Transverse colon (tissue), 4 donors: ENCODE measurements around the gene PDE4B. TPM values are rescaled to one million over a fixed set of nuclear protein-coding genes. Genes with fewer than 3 reads are reported as not detected.

Source experiments
- DNase-seq: peaks from one replicate; pipeline ENCODE4 v3.0.0-alpha.2; 2019
- H3K27ac ChIP-seq, 4 donors: fragments of 200-600 bp; sonication (generic); 2 replicates each; pipeline ENCODE4 v1.5.1; 2016 to 2018; ENCODE audit warnings: inconsistent platforms in 4 of 4
- H3K27me3 ChIP-seq: fragments of 200-600 bp; sonication (generic); 2 replicates; pipeline ENCODE4 v1.5.1; 2017; ENCODE audit warnings: inconsistent platforms
- H3K36me3 ChIP-seq, 4 donors: fragments of 200-600 bp; sonication (generic); 2 replicates each; pipeline ENCODE4 v1.5.1; 2017 to 2019; ENCODE audit warnings: inconsistent platforms in 4 of 4
- H3K4me1 ChIP-seq, 4 donors: fragments of 200-600 bp; sonication (generic); 2 replicates each; pipeline ENCODE4 v1.5.1; 2017 to 2020; ENCODE audit warnings: inconsistent platforms in 4 of 4
- H3K4me3 ChIP-seq, 4 donors: fragments of 200-600 bp; sonication (generic); 1 replicate in 1 of 4; 2 replicates in 3 of 4; pipeline versions ENCODE4 v1.5.1 to v1.6.1; 2017 to 2019; ENCODE audit warnings: inconsistent platforms in 4 of 4
- H3K9me3 ChIP-seq, 2 donors: fragments of 200-600 bp; sonication (generic); 2 replicates each; pipeline ENCODE4 v1.5.1; 2017 to 2019; ENCODE audit warnings: inconsistent platforms in 2 of 2
- EP300 ChIP-seq: sonication (generic); formaldehyde crosslinking; IDR thresholded peaks from one replicate; pipeline ENCODE4 v1.6.1; 2017; ENCODE audit warnings: antibody characterized with exemption, low read depth
- POLR2A ChIP-seq: fragments of 450-650 bp; IDR thresholded peaks from one replicate; pipeline ENCODE4 v1.6.1; 2016; ENCODE audit warnings: antibody characterized with exemption, mild to moderate bottlenecking, moderate library complexity
- POLR2AphosphoS5 ChIP-seq, 3 donors: sonication (generic); formaldehyde crosslinking; IDR thresholded peaks; one replicate each; pipeline ENCODE4 v1.6.1; 2016; ENCODE audit warnings: antibody characterized with exemption in 3 of 3
- WGBS, 2 donors: methylation state at CpG; one replicate each; pipeline ENCODE4 v1.1.5; 2018; ENCODE audit warnings: low coverage in 1 of 2; 5-methylcytosine and 5-hydroxymethylcytosine counted together
- in situ Hi-C, 4 donors: fragments of 200-750 bp; cut with MboI; loops; one replicate each; pipeline versions ENCODE4 v1.15.0 to v1.15.1; 2017; ENCODE audit warnings: low sequenced_read_pairs in 3 of 4, low pct_ligation_motif_present in 1 of 4, low pct_unique_long_range_greater_than_20kb in 1 of 4
- intact Hi-C: fragments of 100-400 bp; cut with DNase I; formaldehyde crosslinking; loops from one replicate; pipeline ENCODE4 v1.15.1; 2023; ENCODE audit warnings: low total_unique reads
- total RNA-seq, 4 donors: library from RNA; depleted of rRNA; stranded (reverse); fragments of >200 nt; gene quantifications; one replicate each; pipeline ENCODE4 v1.1.0, GENCODE V29; 2016
- TF ChIP-seq, protein P1 (sequence below), 5 experiments: fragments of 200-600 bp in 3 of 5; fragments of 450-650 bp in 2 of 5; sonication (generic) in 3 of 5; IDR thresholded peaks; 1 replicate in 2 of 5; 2 replicates in 3 of 5; pipeline ENCODE4 v1.5.1; 2016 to 2017; ENCODE audit warnings: antibody characterized with exemption in 5 of 5, inconsistent platforms in 3 of 5, mild to moderate bottlenecking in 2 of 5, moderate library complexity in 1 of 5

The PDE4B gene
- total RNA-seq, 4 donors from 2014 or later, result 4.5 to 14.8 (median 6.5) TPM

DNA sequence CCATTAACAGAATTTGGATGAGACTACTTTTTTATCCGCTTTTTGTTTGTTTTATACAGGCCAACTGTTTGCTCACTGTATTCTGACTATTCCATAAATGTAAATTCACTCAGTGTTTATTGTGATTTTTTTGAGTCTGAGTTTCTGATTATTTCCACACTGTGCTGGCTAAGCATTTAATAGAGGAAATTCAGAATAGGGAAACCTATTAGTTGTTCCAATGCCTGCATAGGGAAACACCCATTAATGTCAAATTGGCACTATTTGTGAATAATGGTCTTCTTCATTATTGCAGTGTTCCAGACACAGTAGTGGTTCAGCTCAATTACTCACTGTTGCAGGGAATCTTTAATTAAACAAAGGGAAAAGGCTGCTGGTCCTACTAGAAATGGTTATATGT, 566.6 kb downstream of the PDE4B start:
- no peaks in the 10 kb centered on the region for H3K9me3 ChIP-seq
- TF ChIP-seq EP300 (no peak), POLR2A (no peak), POLR2AphosphoS5 (IDR thresholded peaks at IDR 0.05) (no peak)
- TF ChIP-seq, protein P1, sequence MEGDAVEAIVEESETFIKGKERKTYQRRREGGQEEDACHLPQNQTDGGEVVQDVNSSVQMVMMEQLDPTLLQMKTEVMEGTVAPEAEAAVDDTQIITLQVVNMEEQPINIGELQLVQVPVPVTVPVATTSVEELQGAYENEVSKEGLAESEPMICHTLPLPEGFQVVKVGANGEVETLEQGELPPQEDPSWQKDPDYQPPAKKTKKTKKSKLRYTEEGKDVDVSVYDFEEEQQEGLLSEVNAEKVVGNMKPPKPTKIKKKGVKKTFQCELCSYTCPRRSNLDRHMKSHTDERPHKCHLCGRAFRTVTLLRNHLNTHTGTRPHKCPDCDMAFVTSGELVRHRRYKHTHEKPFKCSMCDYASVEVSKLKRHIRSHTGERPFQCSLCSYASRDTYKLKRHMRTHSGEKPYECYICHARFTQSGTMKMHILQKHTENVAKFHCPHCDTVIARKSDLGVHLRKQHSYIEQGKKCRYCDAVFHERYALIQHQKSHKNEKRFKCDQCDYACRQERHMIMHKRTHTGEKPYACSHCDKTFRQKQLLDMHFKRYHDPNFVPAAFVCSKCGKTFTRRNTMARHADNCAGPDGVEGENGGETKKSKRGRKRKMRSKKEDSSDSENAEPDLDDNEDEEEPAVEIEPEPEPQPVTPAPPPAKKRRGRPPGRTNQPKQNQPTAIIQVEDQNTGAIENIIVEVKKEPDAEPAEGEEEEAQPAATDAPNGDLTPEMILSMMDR (IDR thresholded peaks at IDR 0.05), result no peak
- no peak overlapping the region for H3K27ac ChIP-seq

DNA sequence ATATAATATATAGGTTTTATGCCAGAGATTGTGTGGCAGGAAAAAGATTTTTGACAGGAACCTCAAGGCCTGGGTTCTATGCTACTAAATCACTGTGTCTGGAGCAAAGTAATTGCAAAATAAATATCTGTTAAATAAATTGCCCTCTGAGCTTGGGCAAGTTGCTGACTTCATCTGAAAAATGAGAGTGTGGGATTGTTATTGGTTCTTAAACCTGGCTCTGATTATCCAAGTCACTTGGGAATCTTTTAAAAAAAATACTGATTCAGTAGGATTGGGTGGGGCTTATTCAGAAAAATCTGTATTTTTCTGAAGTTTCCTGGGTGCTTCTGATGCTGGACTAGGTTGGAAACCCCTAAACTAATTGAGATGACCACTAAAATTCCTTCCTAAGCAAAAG, 567.1 kb downstream of the PDE4B start:
- no peaks in the 10 kb centered on the region for H3K9me3 ChIP-seq
- H3K4me3 ChIP-seq, result no peak overlapping the region
- no peak for TF ChIP-seq POLR2A
- TF ChIP-seq, protein P1 (IDR thresholded peaks at IDR 0.05), result no peak
- no peak for TF ChIP-seq POLR2AphosphoS5 (IDR thresholded peaks at IDR 0.05)
- TF ChIP-seq EP300, result no peak
- intact Hi-C loops, result no loop called here
- DNase-seq, result no peak
- H3K27ac ChIP-seq, result no peak overlapping the region
- peaks cover 0 to 5% (median 0%) of the 10 kb centered on the region in 4 donors for H3K36me3 ChIP-seq
- peaks cover 0 to 17% (median 0%) of the 10 kb centered on the region in 4 donors for H3K4me1 ChIP-seq
- no peaks in the 10 kb centered on the region for H3K27me3 ChIP-seq
- in situ Hi-C loops, result no loop called here

More for the DNA sequence above, 566.6 kb downstream of the PDE4B start:
- Histone ChIP-seq H3K4me3 (no peak overlapping the region), H3K27me3 (no peaks in the 10 kb centered on the region), H3K4me1 (peaks cover 0 to 22% (median 0%) of the 10 kb centered on the region in 4 donors), H3K36me3 (peaks cover 0 to 5% (median 0%) of the 10 kb centered on the region in 4 donors)
- in situ Hi-C loops, result no loop called here
- DNase-seq, result no peak
- 64 to 65% methylated on average over 1 of the region's 1 CpG for WGBS, 2 donors
- intact Hi-C loops, result no loop called here

DNA sequence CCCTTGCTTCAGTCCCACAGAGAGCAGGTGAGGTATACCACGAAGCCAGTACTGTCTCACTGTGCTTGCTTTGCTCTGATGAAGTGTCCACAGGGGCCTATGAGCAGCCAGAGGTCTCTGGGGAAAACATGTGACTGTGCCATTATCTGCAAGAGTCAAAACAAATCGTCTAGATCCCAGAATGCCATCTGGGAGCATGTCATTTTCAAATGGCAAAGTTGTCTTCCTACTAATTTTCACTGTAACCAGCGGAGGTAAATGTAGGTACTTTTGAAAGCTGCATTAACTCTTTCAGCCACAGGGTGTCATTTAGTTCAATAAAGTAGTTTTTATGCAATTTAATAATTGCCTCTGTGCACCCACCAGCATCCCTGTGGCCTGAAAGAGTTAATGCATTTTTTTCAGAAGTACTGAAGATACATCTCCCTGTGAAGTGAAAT, 567.6 kb downstream of the PDE4B start:
- intact Hi-C loops, result no loop called here
- H3K27ac ChIP-seq, result no peak overlapping the region
- 63 to 80% methylated on average over 1 to 3 of the region's 3 CpGs for WGBS, 2 donors

DNA sequence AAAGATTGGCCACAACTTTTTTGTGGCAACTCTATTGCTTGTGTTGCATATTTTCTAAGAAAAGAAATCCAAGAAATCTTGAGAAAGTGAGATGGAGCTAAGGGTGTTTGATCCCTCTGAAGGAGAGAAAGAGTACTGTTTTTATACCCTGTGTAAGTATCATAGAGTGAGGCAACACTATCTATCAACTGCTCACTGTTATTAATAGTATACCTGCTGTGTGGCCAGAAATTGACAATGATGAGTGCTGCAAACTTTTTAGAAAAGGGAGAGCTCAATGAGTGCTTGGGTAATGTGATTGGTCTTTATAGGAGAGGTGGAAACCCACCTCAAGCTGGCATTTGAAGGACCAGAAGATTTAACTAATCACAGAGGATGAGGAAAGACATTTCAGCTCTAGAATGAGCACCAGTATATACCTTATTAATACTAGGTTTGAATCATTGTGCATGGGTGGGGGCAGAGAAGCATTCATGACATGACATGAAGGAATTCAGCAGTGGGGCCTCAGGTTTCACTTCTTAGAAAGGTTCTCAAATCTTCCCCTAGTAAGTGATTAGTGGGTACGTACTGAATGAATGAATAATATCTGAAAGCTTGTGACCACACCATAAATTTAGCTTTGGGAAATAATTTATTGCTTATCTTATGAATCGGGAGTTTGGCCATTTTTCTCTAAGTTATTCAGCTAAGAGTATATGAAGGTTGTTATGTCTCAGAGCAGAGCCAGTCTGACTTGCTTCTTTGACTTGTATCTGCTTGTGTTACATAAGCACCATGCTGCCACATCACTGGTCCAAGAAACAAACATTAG, 572.1 kb downstream of the PDE4B start:
- intact Hi-C loops, result no loop called here
- WGBS, 2 donors, result 66% methylated on average over 2 of the region's 2 CpGs; no CpG with 5 or more reads in 1 of the 2 donors
- Histone ChIP-seq H3K36me3 (peaks cover 0 to 11% (median 3%) of the 10 kb centered on the region in 4 donors), H3K27ac (no peak overlapping the region), H3K9me3 (no peaks in the 10 kb centered on the region), H3K4me3 (no peak overlapping the region), H3K27me3 (no peaks in the 10 kb centered on the region), H3K4me1 (peaks cover 0 to 6% (median 0%) of the 10 kb centered on the region in 4 donors)
- in situ Hi-C loops, result no loop called here
- TF ChIP-seq, protein P1 (IDR thresholded peaks at IDR 0.05), result no peak
- TF ChIP-seq EP300, result no peak
- TF ChIP-seq POLR2A, result no peak
- TF ChIP-seq POLR2AphosphoS5 (IDR thresholded peaks at IDR 0.05), result no peak
- DNase-seq, result no peak

More for the DNA sequence above, 567.6 kb downstream of the PDE4B start:
- no peak for DNase-seq
- in situ Hi-C loops, result no loop called here
- TF ChIP-seq POLR2AphosphoS5 (IDR thresholded peaks at IDR 0.05) (no peak), POLR2A (no peak), EP300 (no peak)
- TF ChIP-seq, protein P1 (IDR thresholded peaks at IDR 0.05), result no peak
- Histone ChIP-seq H3K36me3 (peaks cover 0 to 5% (median 0%) of the 10 kb centered on the region in 4 donors), H3K9me3 (no peaks in the 10 kb centered on the region), H3K27me3 (no peaks in the 10 kb centered on the region), H3K4me3 (no peak overlapping the region), H3K4me1 (peaks cover 0 to 17% (median 0%) of the 10 kb centered on the region in 4 donors)
